ENCODE results near the gene DLST.

The DLST gene

GRCh38 chr14:74897642-74898041 lies 15.9 kb downstream of the DLST start:
- DNase-seq, result no peak

GRCh38 chr14:74898083-74898482 lies 16.4 kb downstream of the DLST start:
- DNase-seq, result no peak

GRCh38 chr14:74898694-74899093 lies 17.0 kb downstream of the DLST start:
- no peak for DNase-seq

GRCh38 chr14:74902941-74903705 lies 21.4 kb downstream of the DLST start:
- DNase-seq, result no peak

- no peak for DNase-seq
These were observed 23.2 kb downstream of the DLST start for GRCh38 chr14:74904635-74905503.

GRCh38 chr14:74905595-74906142 lies 24.0 kb downstream of the DLST start:
- DNase-seq, result no peak

GRCh38 chr14:74906925-74907521 lies 25.3 kb downstream of the DLST start:
- no peak for DNase-seq

- DNase-seq, result no peak
These were observed 26.0 kb downstream of the DLST start for GRCh38 chr14:74907744-74908143.

GRCh38 chr14:74908861-74909341 lies 27.2 kb downstream of the DLST start:
- DNase-seq, result no peak

GRCh38 chr14:74909501-74909900 lies 27.8 kb downstream of the DLST start:
- DNase-seq, result no peak

- no peak for DNase-seq
These were observed 28.2 kb downstream of the DLST start for GRCh38 chr14:74909911-74910310.

- DNase-seq, result no peak
These were observed 28.8 kb downstream of the DLST start for GRCh38 chr14:74910556-74910955.

GRCh38 chr14:74911221-74911620 lies 29.5 kb downstream of the DLST start:
- DNase-seq, result no peak

- no peak for DNase-seq
These were observed 30.0 kb downstream of the DLST start for GRCh38 chr14:74911704-74912103.

GRCh38 chr14:74912111-74912510 lies 30.4 kb downstream of the DLST start:
- DNase-seq, result no peak

GRCh38 chr14:74912801-74913200 lies 31.1 kb downstream of the DLST start:
- DNase-seq, result no peak

GRCh38 chr14:74913393-74913910 lies 31.7 kb downstream of the DLST start:
- DNase-seq, result no peak

- no peak for DNase-seq
These were observed 32.4 kb downstream of the DLST start for GRCh38 chr14:74913986-74914573.

- no peak for DNase-seq
These were observed 33.7 kb downstream of the DLST start for GRCh38 chr14:74915426-74915825.

- DNase-seq, result no peak
These were observed 34.1 kb downstream of the DLST start for GRCh38 chr14:74915826-74916225.

GRCh38 chr14:74917178-74917543 lies 35.4 kb downstream of the DLST start:
- no peak for DNase-seq

GRCh38 chr14:74917646-74918081 lies 35.9 kb downstream of the DLST start:
- no peak for DNase-seq

GRCh38 chr14:74918380-74918779 lies 36.7 kb downstream of the DLST start:
- no peak for DNase-seq

All from cerebellar nuclear complex (tissue), 1 donor.